ENCODE measurements around the gene MYO5A.

DNA sequence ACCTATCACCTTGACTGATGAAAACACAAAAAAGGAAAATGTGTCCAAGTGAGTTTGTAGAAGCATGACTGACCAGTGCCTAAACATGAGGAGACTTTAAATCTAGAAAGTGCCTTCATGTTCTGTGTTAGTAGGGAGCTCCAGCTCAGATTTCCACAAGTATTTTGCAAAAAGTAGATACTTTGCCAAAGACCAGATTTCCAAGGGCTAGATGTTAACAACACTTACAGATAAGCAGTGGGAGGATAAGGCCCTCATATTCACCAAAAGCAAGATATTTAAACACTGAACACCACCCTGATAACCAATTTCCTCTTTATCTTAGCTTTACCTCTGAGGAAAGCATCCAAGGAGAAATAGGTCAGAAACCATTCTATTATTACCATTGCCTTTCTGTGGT lies 91.0 kb downstream of the MYO5A start:
- TF ChIP-seq ZC3H10 (CRISPR knock-in tag; IDR thresholded peaks at IDR 0.05) (no peak), TOX (CRISPR knock-in tag; IDR thresholded peaks at IDR 0.05; ENCODE audit: borderline replicate concordance) (no peak), ESRRG (CRISPR knock-in tag; IDR thresholded peaks at IDR 0.05) (no peak), RARB (CRISPR knock-in tag; IDR thresholded peaks at IDR 0.05) (no peak), ARNTL (CRISPR knock-in tag; IDR thresholded peaks at IDR 0.05; ENCODE audit: borderline replicate concordance, low read depth) (no peak), ISL1 (CRISPR knock-in tag; IDR thresholded peaks at IDR 0.05) (no peak), ZFP30 (CRISPR knock-in tag; IDR thresholded peaks at IDR 0.05) (no peak), SNAI2 (CRISPR knock-in tag; IDR thresholded peaks at IDR 0.05) (no peak)
- TF ChIP-seq, protein P1, sequence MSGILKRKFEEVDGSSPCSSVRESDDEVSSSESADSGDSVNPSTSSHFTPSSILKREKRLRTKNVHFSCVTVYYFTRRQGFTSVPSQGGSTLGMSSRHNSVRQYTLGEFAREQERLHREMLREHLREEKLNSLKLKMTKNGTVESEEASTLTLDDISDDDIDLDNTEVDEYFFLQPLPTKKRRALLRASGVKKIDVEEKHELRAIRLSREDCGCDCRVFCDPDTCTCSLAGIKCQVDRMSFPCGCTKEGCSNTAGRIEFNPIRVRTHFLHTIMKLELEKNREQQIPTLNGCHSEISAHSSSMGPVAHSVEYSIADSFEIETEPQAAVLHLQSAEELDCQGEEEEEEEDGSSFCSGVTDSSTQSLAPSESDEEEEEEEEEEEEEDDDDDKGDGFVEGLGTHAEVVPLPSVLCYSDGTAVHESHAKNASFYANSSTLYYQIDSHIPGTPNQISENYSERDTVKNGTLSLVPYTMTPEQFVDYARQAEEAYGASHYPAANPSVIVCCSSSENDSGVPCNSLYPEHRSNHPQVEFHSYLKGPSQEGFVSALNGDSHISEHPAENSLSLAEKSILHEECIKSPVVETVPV (CRISPR knock-in tag; IDR thresholded peaks at IDR 0.05): no peak
- TF ChIP-seq, protein P2, sequence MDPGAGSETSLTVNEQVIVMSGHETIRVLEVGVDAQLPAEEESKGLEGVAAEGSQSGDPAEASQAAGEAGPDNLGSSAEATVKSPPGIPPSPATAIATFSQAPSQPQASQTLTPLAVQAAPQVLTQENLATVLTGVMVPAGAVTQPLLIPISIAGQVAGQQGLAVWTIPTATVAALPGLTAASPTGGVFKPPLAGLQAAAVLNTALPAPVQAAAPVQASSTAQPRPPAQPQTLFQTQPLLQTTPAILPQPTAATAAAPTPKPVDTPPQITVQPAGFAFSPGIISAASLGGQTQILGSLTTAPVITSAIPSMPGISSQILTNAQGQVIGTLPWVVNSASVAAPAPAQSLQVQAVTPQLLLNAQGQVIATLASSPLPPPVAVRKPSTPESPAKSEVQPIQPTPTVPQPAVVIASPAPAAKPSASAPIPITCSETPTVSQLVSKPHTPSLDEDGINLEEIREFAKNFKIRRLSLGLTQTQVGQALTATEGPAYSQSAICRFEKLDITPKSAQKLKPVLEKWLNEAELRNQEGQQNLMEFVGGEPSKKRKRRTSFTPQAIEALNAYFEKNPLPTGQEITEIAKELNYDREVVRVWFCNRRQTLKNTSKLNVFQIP (CRISPR knock-in tag; IDR thresholded peaks at IDR 0.05; ENCODE audit: borderline replicate concordance, low read depth): no peak
